GM15510 (cell line): ENCODE data around the gene GDF15.

Source experiments
- POLR2A ChIP-seq: IDR thresholded peaks from 3 replicates; pipeline ENCODE4 v1.6.1; 2011; ENCODE audit warnings: borderline replicate concordance; ENCODE audit not compliant: insufficient read length; ENCODE audit errors: extremely low read depth

Gene GDF15

GRCh38 chr19:18430417-18431144 lies 44.6 kb downstream of the GDF15 start:
- TF ChIP-seq POLR2A, result no peak

DNA sequence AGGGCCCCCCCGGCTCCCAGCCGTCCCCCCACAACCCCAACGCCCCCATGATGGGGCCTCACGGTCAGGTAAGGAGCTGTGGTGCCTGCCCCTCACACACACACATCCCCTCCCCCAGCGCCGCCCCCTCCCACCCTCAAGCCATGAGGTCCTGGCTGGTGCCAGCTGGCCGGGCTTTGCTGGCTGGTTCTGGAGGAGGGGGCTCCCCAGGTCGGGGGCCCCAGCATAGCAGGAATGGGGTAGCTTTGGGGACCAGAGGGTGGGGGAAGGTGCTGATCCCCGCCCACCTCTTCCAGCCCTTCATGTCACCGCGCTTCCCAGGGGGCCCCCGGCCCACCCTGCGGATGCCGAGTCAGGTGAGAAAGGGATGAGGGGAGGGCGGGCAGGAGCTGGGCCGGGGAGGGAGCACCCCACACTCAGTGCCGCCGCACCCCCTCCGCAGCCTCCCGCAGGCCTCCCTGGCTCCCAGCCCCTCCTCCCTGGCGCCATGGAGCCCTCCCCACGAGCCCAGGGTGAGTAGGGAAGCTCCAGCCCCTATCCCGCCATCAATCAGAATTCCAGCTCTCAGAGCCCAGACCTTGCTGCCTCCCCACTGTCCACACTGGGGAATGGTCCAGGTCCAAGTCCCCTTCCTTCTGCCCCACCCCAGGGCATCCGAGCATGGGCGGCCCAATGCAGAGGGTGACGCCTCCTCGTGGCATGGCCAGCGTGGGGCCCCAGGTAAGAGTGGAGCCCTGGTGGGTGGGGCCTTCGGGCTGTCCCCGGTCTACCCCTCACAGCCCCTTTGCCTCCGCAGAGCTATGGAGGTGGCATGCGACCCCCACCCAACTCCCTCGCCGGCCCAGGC lies 45.6 kb downstream of the GDF15 start:
- no peak for TF ChIP-seq POLR2A

DNA sequence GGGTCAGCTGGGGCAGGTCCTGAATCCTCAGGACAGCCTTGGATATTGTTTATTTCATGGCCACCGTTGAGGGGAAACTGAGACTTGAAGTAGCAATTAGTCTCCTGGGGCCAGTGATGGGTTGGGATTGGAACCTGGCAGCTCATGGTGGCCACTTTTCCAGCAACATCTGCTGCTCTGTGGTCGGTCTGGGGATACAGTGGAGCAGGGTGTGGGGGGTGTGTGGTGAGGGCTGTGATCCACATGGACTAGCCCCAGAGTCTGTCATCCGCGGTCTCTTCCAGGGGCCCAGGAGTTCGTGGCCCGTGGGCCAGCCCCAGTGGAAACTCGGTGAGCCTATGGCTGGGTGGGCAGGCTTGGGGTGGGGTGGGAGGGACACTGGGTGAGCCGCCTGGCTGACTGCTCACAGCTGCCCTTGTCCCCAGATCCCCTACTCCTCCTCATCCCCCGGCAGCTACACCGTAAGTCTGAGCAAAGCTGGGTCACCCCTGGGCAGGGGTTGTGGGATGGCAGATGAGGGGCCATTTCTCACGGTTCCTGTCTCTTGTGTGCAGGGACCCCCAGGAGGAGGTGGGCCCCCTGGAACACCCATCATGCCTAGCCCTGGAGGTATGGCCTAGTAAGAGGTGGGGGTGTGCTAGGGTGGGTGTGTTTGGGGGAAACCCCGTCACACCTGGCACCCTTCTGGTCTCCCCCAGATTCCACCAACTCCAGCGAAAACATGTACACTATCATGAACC lies 46.5 kb downstream of the GDF15 start:
- no peak for TF ChIP-seq POLR2A

DNA sequence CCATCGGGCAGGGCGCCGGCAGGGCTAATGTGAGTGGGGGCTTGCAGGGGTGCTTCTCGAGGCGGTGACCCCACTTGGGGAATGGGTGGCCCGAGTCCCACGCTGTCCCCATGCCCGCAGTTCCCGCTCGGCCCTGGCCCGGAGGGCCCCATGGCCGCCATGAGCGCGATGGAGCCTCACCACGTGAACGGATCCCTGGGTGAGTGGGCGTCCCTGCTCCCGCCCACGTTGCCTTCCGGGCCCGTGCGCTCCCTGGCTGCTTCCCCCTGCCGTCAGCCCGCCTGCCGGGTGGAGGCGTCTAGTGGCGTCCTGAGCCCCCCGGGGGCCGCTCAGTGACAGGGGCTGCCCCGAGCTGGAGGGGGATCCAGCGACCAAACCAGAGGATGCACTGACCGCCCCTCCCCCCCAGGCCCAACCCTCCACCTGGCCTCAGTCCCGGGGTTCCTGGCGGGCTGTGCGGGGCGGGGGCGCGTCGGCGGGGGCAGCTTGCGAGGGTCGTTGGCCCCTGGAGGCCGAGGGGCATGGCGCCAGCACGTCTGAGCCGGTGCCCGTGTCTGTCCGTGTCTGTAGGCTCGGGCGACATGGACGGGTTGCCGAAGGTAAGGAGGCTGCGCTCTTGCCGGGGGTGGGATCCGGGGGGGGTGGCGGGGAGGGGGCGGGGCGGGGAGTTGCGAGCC lies 47.2 kb downstream of the GDF15 start:
- no peak for TF ChIP-seq POLR2A

DNA sequence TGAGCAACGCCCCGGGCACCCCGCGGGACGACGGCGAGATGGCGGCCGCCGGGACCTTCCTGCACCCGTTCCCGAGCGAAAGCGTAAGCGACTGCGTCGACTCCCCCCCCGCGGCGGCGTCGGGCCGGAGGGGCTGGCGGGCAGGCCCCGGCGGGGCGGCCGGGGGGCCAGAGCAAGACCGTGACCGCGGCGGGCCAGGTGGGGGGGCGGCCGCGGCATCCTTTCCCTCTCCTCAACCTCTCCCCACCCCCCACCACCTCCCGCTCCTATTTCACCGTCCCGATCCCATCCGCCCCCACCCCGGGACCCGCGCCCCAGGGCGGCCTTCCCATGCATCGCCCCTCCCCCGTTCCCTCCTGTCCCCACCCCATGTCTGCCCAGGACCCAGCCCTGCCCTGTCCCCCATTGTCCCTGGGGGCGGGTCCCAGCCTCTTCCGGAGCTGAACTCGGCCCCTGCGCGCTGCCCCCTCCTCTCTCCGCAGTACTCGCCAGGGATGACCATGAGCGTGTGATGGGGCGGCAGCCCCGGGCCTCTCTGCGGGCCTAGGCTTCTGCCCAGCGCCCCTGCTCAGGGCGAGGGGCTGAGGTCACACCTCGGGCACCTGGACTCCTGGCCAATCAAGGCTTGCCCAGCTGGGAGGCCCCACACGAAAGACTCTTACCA lies 47.9 kb downstream of the GDF15 start:
- TF ChIP-seq POLR2A, result peak; percentile 7

DNA sequence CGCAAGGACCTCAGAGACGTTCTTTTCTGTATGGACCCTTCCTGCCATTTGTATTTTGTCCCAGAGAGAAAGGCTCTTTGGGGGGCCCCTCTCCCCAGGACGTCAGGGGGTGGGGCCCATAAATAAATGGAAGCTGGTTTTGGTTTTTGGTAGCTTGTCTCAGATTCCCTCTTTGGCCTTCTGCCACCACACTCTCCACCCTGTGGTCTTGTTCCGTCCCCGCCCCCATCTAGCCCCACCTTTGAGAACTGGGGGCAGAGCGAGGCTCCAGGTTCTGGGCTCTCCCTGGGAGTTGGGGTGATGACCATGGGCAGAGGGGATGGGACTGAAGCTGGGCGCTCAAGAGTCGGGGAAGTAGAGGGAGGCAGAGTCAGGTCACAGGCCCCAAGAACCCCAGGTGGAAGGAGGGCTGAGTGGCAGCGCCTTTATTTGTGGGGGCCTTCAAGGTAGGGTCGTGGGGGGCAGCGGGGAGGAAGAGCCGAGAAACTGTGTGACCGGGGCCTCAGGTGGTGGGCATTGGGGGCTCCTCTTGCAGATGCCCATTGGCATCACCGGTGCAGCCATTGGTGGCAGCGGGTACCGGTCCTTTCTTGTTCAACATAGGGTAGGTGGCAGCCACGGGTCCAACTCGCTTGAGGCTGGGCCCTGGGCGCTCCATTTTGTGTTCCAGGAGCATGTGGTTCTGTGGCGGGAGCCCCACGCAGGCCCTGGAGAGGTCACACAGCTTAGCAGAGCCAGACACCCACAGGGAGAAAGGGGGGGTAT lies 48.6 kb downstream of the GDF15 start:
- TF ChIP-seq POLR2A, result no peak

GRCh38 chr19:18435178-18435841 lies 49.4 kb downstream of the GDF15 start:
- TF ChIP-seq POLR2A, result no peak

DNA sequence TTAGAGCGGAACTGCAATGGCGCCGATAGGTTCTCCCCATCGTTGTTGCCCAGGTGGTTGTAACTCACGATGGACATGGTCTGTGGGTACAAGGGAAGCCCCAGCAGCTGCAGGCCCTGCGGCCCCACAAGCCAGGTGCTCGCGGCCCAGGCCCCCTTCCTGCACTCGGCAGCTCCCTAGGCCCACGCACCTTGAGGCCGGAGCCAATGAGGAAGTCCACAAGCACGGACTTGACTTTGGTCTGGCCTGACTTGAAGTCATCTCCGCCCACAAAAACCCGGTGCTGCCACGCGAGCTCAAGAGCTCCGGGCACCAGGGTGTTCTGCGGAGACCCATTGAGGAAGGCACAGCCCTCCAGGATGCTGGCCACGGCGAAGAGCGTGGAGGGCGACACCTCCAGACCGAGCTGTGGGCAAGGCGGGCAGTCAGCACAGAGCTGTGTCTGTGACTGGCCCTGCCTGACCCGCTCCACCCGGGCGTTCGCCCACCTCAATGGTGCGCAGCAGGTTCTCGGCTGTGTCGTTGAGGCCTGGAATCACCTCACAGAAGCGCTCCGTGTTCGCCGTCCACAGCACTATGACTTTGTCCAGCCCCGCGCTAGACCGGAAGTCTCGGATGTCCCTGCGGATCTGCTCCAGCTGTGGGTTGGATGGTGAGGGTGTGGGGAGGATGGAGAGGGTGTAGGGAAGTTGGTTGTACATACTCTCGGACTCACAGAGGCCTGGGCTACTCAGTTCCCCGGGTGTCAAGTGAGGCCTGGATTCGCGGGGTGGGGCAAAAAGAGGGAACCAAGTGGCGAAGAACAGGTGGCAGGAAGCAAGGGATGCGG lies 50.1 kb downstream of the GDF15 start:
- TF ChIP-seq POLR2A, result no peak

DNA sequence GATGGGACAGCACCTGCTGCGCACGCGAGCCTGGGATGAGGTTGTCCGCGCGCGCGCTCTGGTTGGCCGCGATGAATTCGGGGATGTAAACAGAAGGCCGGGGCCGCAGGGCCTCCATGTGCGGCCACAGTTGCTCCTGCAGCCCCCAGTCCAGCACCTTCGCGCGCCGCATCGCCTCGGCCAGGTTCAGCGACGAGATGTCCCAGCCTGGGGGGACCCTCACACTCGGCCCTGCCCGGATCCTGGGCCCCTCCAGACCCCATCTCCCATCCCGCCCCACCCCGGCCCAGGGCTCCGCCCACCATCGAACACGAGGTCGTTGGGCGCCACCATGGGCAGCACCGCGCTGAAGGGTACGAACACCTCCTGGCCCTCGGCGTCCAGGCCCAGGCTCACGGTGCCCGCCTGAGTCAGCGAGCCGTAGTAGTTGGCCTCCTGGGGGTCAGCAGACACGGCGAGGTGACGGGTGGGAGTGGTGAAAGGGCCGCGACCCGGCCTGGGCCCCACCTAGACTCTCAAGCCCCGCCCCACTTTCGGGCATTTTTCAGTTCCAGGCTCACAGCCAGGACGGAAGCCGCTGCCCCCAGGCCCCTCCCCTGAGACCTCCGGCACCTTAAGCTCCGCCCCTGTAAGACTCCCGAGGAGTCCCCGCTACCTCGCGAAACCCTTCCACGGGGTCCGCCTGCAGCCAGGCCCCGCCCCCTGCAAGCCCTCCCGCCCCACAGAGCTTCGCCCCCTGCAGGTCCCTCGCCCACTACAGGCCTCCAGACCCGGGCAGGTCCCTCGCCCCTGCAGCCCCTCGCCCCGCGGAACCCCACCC lies 50.9 kb downstream of the GDF15 start:
- peak; percentile 23 for TF ChIP-seq POLR2A

- TF ChIP-seq POLR2A, result peak; percentile 23
These were observed 51.8 kb downstream of the GDF15 start, which contains the start of gene ISYNA1 for GRCh38 chr19:18437491-18438330. Gene ISYNA1, minus strand, starts transcription at chr19:18438133. Its CDS starts 154 bp downstream, at chr19:18437979.
